Gastrocnemius medialis (tissue), 4 donors: ENCODE data around the gene RRH. TPM values are rescaled to one million over a fixed set of nuclear protein-coding genes. Genes with fewer than 3 reads are reported as not detected.

Experiments
- ATAC-seq, 2 donors: fragments of 150-250 bp; one replicate each; pipeline ENCODE4 v1.9.1; 2016
- DNase-seq, 2 donors: peaks; one replicate each; pipeline ENCODE4 v3.0.0-alpha.2; 2019
- H3K27ac ChIP-seq, 4 donors: fragments of 200-600 bp; sonication (generic); 1 replicate in 1 of 4; 2 replicates in 3 of 4; pipeline ENCODE4 v1.5.1; 2016 to 2018; ENCODE audit warnings: mild to moderate bottlenecking in 2 of 4, moderate library complexity in 1 of 4
- H3K27me3 ChIP-seq, 3 donors: fragments of 200-600 bp; sonication (generic) in 2 of 3; 1 replicate in 1 of 3; 2 replicates in 2 of 3; pipeline versions ENCODE4 v1.5.1 to v1.6.0; 2016 to 2019; ENCODE audit warnings: mild to moderate bottlenecking in 1 of 3, moderate library complexity in 1 of 3
- H3K36me3 ChIP-seq, 2 donors: fragments of 200-600 bp; sonication (generic) in 1 of 2; one replicate each; pipeline ENCODE4 v1.5.1; 2017 to 2018
- H3K4me1 ChIP-seq, 2 donors: fragments of 200-600 bp; sonication (generic) in 1 of 2; one replicate each; pipeline ENCODE4 v1.5.1; 2016 to 2017; ENCODE audit warnings: mild to moderate bottlenecking in 2 of 2
- H3K4me3 ChIP-seq, 4 donors: fragments of 200-600 bp; sonication (generic) in 3 of 4; 1 replicate in 1 of 4; 2 replicates in 3 of 4; pipeline ENCODE4 v1.5.1; 2016 to 2019; ENCODE audit warnings: mild to moderate bottlenecking in 2 of 4
- H3K9me3 ChIP-seq, 3 donors: fragments of 200-600 bp; sonication (generic) in 2 of 3; 1 replicate in 1 of 3; 2 replicates in 2 of 3; pipeline ENCODE4 v1.5.1; 2016 to 2019
- CTCF ChIP-seq, 5 experiments: fragments of 450-650 bp in 3 of 5; fragments of 200-600 bp in 2 of 5; sonication (generic) in 2 of 5; IDR thresholded peaks in 4 of 5; conservative IDR thresholded peaks in 1 of 5; 1 replicate in 4 of 5; 2 replicates in 1 of 5; pipeline ENCODE4 v1.5.1; 2016 to 2019; ENCODE audit warnings: antibody characterized with exemption in 5 of 5, mild to moderate bottlenecking in 3 of 5, moderate library complexity in 3 of 5
- POLR2A ChIP-seq, 2 donors: fragments of 450-650 bp; IDR thresholded peaks; one replicate each; pipeline ENCODE4 v1.6.1; 2017; ENCODE audit warnings: antibody characterized with exemption in 2 of 2, mild to moderate bottlenecking in 2 of 2, moderate library complexity in 2 of 2
- in situ Hi-C, 4 donors: fragments of 200-750 bp; cut with MboI; loops; one replicate each; pipeline versions ENCODE4 v1.15.0 to v1.8.0; 2017; ENCODE audit warnings: low sequenced_read_pairs in 4 of 4
- intact Hi-C: fragments of 100-400 bp; cut with DNase I; formaldehyde crosslinking; loops from one replicate; pipeline ENCODE4 v1.15.1; 2023; ENCODE audit warnings: low total_unique reads
- total RNA-seq, 4 donors: library from RNA; depleted of rRNA; stranded (reverse); fragments of >200 nt; gene quantifications; one replicate each; pipeline versions ENCODE4 v1.1.0 to v1.2.3, GENCODE V29; 2016

The RRH gene
- total RNA-seq, 4 donors from 2014 or later: not detected

- in situ Hi-C loops (loop anchor here (10.0 to 25.0 kb wide), 4 partner anchors 81 to 391 kb away; partner anchors contain the start of genes CASP6 (in 1 of the 4) and PLA2G12A (in 1 of the 4)), intact Hi-C loops (loop anchor here (5.0 kb wide), 3 partner anchors 114 to 384 kb away; partner anchors contain the start of genes CASP6 and SEC24B)
- Histone ChIP-seq H3K27ac (peak overlapping the region; percentile 82 to 90 (median 86)), H3K4me3 (peak overlapping the region; percentile 70 to 99 (median 88)), H3K9me3 (no peaks in the 10 kb centered on the region), H3K36me3 (peaks cover 0 to 22% of the 10 kb centered on the region in 2 donors), H3K27me3 (no peaks in the 10 kb centered on the region), H3K4me1 (peaks cover 14 to 22% of the 10 kb centered on the region in 2 donors)
- DNase-seq (no peak), ATAC-seq (no peak)
- TF ChIP-seq POLR2A (IDR thresholded peaks at IDR 0.05) (no peak), CTCF (IDR thresholded peaks at IDR 0.05 in 4 of 5, conservative IDR thresholded peaks at IDR 0.05 in 1 of 5) (no peak)
Observed at GRCh38 chr4:109816082-109816442, 11.7 kb upstream of the RRH start.

DNA sequence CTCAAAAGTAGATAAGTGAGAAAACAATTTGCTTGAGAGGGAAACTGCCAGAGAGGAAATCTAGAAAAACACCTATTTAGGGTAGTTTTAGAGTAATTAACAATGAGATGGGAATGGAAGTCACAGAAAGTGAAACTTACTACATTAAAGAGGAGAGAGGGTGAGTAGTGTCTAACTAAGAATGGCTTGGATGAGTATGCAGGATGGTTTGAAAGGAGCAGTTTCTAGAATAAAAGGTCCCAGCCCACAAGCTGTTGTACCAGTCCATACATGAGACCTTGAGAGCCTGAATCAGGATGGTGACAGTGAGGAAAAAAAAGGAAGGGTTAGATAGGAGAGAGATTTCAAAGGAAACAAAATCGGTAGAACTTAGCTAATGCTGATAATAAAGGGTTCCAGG lies 10.9 kb upstream of the RRH start:
- DNase-seq (no peak), ATAC-seq (no peak)
- in situ Hi-C loops (loop anchor here (10.0 to 25.0 kb wide), 4 partner anchors 82 to 392 kb away; partner anchors contain the start of genes CASP6 (in 1 of the 4) and PLA2G12A (in 1 of the 4)), intact Hi-C loops (loop anchor here (5.0 kb wide), 3 partner anchors 115 to 385 kb away; partner anchors contain the start of genes CASP6 and SEC24B)
- Histone ChIP-seq H3K4me3 (peak overlapping the region in 1 of 4 donors; percentile 89), H3K9me3 (no peaks in the 10 kb centered on the region), H3K36me3 (peaks cover 0 to 22% of the 10 kb centered on the region in 2 donors), H3K4me1 (peaks cover 14 to 22% of the 10 kb centered on the region in 2 donors), H3K27ac (no peak overlapping the region), H3K27me3 (no peaks in the 10 kb centered on the region)
- TF ChIP-seq CTCF (IDR thresholded peaks at IDR 0.05 in 4 of 5, conservative IDR thresholded peaks at IDR 0.05 in 1 of 5) (no peak), POLR2A (IDR thresholded peaks at IDR 0.05) (no peak)

GRCh38 chr4:109818268-109818667 lies 9.5 kb upstream of the RRH start:
- in situ Hi-C loops (loop anchor here (10.0 to 25.0 kb wide), 4 partner anchors 83 to 393 kb away; partner anchors contain the start of genes CASP6 (in 1 of the 4) and PLA2G12A (in 1 of the 4)), intact Hi-C loops (loop anchor here (5.0 kb wide), 3 partner anchors 116 to 386 kb away; partner anchors contain the start of genes CASP6 and SEC24B)

DNA sequence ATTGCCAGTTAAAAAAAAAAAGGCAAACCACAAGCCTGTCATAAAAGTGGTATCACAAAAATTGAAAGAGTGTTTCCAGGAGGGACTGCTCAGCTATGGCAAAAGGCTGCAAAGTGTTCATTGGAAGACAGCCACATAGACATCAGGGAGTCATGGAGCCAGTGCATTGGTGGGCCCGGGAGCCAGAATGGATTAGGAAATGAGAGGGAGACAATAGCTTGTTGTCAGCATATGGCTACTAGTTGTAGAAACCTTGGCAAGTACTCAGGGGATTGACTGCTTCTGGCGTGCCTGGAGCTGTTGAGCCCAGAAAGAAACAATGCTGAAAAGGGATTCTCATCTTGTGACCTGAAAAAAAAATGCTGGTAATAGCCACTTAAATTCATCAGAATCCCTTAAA lies 7.2 kb upstream of the RRH start:
- ATAC-seq: no peak
- in situ Hi-C loops (loop anchor here in 1 of 4 donors (25.0 kb wide), 1 partner anchor 108 kb away; the partner anchor contains the start of gene CASP6), intact Hi-C loops (no loop called here)
- Histone ChIP-seq H3K27me3 (no peaks in the 10 kb centered on the region), H3K27ac (no peak overlapping the region), H3K36me3 (peaks cover 0 to 56% of the 10 kb centered on the region in 2 donors), H3K4me3 (no peak overlapping the region), H3K4me1 (peaks cover 14 to 15% of the 10 kb centered on the region in 2 donors), H3K9me3 (no peaks in the 10 kb centered on the region)
- DNase-seq: no peak
- no peak for TF ChIP-seq CTCF (IDR thresholded peaks at IDR 0.05 in 4 of 5, conservative IDR thresholded peaks at IDR 0.05 in 1 of 5)

More at GRCh38 chr4:109818268-109818667, 9.5 kb upstream of the RRH start:
- H3K27me3 ChIP-seq: no peaks in the 10 kb centered on the region
- H3K36me3 ChIP-seq: peaks cover 0 to 34% of the 10 kb centered on the region in 2 donors
- no peak overlapping the region for H3K4me3 ChIP-seq
- H3K27ac ChIP-seq: no peak overlapping the region
- no peaks in the 10 kb centered on the region for H3K9me3 ChIP-seq
- TF ChIP-seq POLR2A (IDR thresholded peaks at IDR 0.05) (no peak), CTCF (IDR thresholded peaks at IDR 0.05 in 4 of 5, conservative IDR thresholded peaks at IDR 0.05 in 1 of 5) (no peak)
- DNase-seq (no peak), ATAC-seq (no peak)
- peaks cover 14 to 22% of the 10 kb centered on the region in 2 donors for H3K4me1 ChIP-seq
